Liver (tissue), 3 donors: ENCODE results near the gene H2AZ2.

Experiments
- CTCF ChIP-seq: fragments of 150-350 bp; IDR thresholded peaks from 2 replicates; pipeline ENCODE4 v1.5.1; 2017; ENCODE audit warnings: improper control_type of control experiment, low read depth, low read length; ENCODE audit not compliant: missing input control
- EGR1 ChIP-seq, 2 donors: IDR thresholded peaks; 2 replicates each; pipeline ENCODE4 v1.6.1; 2016 to 2018; ENCODE audit warnings: antibody characterized with exemption in 2 of 2, low read depth in 2 of 2
- RAD21 ChIP-seq, 2 donors: IDR thresholded peaks; 2 replicates each; pipeline ENCODE4 v1.6.1; 2016; ENCODE audit warnings: antibody characterized with exemption in 2 of 2, mild to moderate bottlenecking in 2 of 2
- REST ChIP-seq: IDR thresholded peaks from 2 replicates; pipeline ENCODE4 v1.6.1; 2016; ENCODE audit warnings: antibody characterized with exemption, mild to moderate bottlenecking
- donor health status: healthy.
- donor health status: healthy.

- no peak for TF ChIP-seq CTCF
- no peak for TF ChIP-seq EGR1 (IDR thresholded peaks at IDR 0.05; ENCODE audit: low read depth in 2 of 2)
- TF ChIP-seq RAD21 (IDR thresholded peaks at IDR 0.05): no peak
- TF ChIP-seq REST: peak; percentile 61
Measured at GRCh38 chr7:44796504-44797328, 51.2 kb downstream of the H2AZ2 start, which contains the start of gene PPIA.
